Epidermal melanocyte (primary cell): ENCODE data around the gene RHBDL3.
"Not testable (repeated sequence)": the region's sequence is repeated elsewhere in the genome, so short reads cannot be mapped to it uniquely, and the experiment has no call there.

Experiments used
- DNase-seq: peaks from one replicate; pipeline ENCODE4 v3.0.0; 2011; ENCODE audit warnings: low spot score; ENCODE audit not compliant: insufficient read length

RHBDL3 gene, protein sequence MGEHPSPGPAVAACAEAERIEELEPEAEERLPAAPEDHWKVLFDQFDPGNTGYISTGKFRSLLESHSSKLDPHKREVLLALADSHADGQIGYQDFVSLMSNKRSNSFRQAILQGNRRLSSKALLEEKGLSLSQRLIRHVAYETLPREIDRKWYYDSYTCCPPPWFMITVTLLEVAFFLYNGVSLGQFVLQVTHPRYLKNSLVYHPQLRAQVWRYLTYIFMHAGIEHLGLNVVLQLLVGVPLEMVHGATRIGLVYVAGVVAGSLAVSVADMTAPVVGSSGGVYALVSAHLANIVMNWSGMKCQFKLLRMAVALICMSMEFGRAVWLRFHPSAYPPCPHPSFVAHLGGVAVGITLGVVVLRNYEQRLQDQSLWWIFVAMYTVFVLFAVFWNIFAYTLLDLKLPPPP

DNA sequence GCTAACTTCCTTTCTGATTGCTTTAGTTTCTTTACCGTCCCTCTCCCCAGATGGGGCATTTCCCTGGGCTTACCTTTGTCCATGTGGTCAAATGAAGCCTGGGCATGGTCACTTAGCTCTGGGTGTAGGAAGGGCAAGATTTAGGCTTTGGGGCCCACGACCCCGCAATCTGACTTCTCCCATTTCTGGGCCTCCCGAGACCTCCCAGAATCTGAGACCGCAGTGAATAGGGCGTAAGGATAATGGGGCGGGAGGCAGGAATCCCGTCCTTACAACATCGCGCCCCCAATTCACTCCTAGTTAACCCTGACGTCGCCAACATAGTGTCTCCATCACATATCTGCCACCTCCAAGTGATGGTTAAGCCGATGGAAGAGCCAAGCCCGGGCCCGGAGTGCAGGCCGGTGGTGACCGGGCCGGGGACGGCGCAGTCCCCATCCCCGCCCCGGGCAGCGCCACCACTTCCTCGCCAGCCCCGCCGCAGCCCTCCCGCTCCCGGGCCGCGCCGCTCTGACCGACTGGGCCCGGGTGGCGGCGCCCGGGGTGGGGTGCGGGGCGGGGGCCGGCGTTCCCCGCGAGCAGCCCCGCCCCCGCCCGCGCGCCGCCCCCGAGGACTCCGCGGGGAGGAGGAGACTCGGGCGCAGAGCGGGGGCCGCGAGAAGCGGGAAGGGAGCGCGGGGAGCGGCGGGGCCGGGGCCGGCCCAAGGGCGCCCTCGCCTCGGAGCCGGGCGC is at the start of gene RHBDL3:
Gene RHBDL3 (plus strand): TSS at position 641 of the 732 bp plus-strand sequence. CDS start 358 bp downstream, outside the sequence.
- DNase-seq = no peak

GRCh38 chr17:32222621-32223020 is 43.0 kb upstream of the RHBDL3 start:
- no peak for DNase-seq

GRCh38 chr17:32223703-32224102 is 41.9 kb upstream of the RHBDL3 start:
- DNase-seq = no peak

DNA sequence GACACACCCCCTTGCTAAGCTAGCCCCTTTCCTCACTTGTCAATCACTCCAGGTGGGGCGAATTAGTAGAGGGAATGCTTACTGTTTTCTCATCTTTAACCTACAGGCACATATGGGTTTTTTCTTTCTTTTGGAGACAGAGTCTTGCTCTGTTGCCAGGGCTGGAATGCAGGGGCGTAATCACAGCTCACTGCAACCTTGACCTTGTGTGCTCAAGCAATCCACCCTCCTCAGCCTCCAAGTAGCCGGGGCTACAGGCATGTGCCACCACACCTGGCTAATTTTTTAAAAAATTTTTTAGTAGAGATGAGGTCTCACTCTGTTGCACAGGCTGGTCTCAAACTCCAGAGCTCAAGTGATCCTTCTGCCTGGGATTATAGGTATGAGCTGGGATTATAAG is 38.7 kb upstream of the RHBDL3 start:
- DNase-seq = no peak

- DNase-seq = no peak
Measured at GRCh38 chr17:32227910-32228309, 37.7 kb upstream of the RHBDL3 start.

DNA sequence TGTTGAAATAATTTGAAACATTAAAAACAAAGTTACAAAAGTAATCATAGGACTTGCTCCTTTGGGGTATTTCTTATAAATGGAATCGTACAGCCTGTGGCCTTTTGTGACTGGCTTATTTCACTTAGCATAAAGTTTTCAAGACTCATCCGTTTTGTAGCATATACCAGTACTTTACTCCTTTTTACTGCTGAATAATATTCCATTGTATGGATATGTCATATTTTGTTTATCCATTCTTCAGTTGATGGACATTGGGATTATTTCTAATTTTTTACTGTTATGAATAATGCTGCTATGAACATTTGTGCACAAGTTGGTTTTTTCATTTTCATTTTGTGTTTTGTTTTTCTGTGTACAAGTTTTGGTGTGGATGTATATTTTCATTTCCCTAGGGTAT is 30.0 kb upstream of the RHBDL3 start:
- no peak for DNase-seq

DNA sequence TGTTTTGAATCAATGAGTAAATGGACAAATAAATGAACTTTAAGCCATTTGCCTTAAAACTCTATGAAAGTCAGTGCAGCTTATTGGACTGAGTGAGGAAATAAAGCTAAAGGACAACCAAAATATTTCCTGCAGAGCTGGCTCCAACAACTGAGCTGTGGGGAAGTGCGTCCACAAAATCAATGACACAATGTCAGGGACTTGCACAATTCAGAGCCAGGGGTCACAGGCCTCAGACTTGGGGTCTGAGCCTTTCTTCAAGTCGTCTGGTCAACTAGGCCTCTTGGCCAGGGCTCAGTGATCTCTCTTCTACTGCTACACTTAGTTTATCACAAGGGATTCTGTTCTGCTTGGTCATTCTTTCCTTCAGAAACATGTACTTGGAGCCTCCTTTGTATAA is 26.2 kb upstream of the RHBDL3 start:
- DNase-seq = no peak

DNA sequence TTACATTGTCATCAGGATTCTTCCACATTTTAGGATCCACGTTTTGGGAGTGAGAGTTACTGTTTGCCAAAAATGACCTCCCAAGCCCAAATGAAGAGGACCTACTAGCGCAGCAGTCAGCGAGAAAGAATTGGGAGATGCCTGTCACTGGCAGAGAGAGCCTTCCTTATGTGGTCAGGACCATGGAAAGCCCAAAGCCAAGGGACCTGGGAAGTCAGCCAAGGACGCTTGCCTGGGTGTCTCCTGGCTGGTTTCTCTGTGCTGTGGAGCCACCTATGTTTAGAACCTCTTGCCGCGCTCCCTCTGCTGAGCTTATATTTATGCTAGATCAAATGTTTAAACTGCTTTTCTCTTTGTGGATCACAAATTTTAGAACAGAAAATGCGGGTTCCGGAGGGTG is 24.9 kb upstream of the RHBDL3 start:
- no peak for DNase-seq

GRCh38 chr17:32241640-32242039 is 24.0 kb upstream of the RHBDL3 start:
- no peak for DNase-seq

- DNase-seq = no peak
Measured at GRCh38 chr17:32249475-32249874, 16.2 kb upstream of the RHBDL3 start.

DNA sequence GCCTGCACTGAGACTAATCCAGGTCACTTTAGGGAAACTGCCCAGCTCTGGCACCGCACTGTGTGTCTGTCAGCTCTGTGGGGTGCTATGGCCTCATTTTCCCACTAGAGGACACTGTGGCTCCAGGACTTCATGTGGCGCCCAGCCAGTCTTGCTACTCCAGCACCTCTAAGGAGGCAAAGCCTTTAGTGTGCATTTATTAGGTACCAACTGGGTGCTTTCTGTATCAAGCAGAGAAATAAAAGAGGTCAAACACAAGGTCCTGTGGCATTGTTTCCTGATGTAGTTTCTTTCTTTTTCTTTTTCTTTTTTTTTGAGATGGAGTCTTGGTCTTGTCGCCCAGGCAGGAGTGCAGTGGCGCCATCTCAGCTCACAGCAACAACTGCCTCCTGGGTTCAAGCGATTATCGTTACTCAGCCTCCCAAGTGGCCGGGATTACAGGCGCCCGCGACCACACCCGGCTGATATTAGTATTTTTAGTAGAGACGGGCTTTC is 12.5 kb upstream of the RHBDL3 start:
- DNase-seq = peak; percentile 60

- DNase-seq = no peak
Measured at GRCh38 chr17:32256012-32256700, 9.5 kb upstream of the RHBDL3 start.

DNA sequence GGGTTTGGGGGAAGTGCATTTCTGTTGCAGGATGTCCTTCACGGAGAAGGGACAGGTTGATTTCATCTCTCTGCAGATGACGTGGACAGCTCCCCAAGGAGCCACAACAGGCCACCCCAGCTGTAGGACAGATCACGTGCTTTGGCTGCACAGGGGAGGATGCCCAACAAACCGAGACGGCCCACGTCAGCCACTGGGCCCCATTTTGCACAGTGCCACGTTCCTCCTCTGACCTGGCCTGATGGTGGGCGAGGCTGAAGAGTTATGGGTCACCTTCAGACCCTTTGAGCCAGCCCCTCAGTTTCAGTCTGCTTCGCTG is 9.0 kb upstream of the RHBDL3 start:
- no peak for DNase-seq

DNA sequence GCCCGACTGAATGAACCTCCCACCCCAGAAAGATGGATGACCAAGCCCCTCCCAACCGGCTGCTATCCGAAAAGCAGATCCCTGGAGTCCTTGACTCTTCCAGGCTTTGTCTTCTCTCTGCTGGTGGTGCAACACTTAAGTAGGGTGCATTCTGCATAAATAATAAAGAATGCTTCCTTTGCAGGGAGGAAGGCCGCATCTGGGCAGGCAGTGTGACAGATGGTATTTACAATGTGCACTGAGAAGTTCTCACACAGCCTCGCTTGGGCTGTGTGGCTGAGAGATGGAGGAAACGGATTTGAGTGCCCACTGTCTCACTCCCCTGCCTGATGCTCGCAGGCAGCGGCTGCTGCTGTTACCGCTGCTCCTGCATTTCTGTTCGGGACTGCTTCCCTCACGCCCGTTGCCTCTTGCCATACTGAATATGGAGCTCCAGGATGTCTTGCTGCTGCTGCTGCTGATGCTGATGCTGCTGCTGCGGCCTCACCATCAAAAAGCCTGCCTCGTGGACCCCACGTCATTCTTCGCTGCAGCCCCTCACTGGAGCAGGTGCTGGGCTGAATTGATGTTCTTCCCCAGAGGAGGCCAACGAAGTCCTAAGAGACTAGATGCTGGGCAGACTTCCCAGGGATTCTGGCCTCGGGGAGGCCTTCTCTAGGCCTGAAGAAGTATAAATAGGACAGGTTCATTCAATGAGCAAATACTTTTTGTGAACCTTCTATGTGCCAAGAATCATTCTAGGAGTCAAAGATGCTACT is 7.1 kb upstream of the RHBDL3 start:
- no peak for DNase-seq

DNA sequence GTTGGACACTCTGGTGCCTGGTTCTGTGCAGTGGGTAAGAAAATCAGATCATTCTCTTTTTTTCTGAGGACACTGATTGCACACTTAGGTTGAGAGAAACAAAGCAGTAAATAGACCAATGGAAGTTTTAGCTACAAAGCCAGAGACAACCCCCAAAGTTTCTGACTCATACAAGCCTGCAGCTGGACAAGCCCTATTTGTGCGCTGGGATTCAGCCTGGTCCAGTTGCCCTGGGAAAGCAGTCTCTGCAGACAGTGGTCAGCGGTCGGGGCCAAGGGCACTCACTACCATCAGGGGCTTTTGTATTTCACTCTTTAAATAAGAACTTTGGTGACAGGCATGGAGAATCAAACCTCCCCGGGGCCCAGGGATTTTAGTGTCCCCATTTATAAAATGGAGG is 6.0 kb upstream of the RHBDL3 start:
- DNase-seq = no peak

- DNase-seq = no peak
Measured at GRCh38 chr17:32261417-32261736, 4.3 kb upstream of the RHBDL3 start.

- DNase-seq = no peak
Measured at GRCh38 chr17:32261936-32262510, 3.6 kb upstream of the RHBDL3 start.

- not testable (repeated sequence) for DNase-seq
Measured at GRCh38 chr17:32263515-32263914, 2.1 kb upstream of the RHBDL3 start.

- no peak for DNase-seq
Measured at GRCh38 chr17:32264140-32264799, 1.4 kb upstream of the RHBDL3 start.

DNA sequence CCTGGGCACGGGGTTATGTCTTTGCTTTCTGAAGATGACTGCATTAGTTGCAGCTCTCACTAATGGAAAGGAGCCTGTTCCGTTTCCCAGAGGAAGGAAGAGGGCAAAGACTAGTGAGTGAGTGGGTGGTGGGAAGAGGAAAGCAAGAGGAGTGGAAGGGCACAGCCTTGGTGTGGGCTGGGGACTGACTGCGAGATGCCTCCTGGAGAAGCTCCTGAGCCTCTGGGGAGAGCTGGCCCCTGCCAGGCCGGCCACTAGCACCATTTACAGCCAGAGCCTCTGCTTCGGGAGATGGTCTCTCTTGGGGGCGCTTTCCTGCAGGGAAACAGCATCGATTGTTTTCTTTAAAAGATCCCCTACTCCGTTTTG is 825 bp upstream of the RHBDL3 start:
- no peak for DNase-seq

DNA sequence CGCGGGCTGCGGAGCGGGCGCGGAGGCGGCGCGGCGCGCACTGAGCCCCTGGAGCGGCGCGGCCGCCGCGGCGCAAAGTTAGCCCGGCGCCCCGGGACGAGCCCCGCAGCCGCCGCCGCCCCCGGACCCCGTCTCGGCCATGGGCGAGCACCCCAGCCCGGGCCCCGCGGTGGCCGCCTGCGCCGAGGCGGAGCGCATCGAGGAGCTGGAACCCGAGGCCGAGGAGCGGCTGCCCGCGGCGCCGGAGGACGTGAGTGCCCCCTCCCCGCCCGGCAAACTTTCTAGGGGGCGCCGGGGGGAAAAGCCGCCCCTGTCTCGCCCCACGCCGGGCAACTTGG is 388 bp downstream of the RHBDL3 start:
- DNase-seq = no peak
